ENCODE data around the gene CLSTN2. TPM values are rescaled to one million over a fixed set of nuclear protein-coding genes. Genes with fewer than 3 reads are reported as not detected.

The CLSTN2 gene
- total and polyA plus RNA-seq, 4 donors = 0.09 to 2.2 (median 0.55) TPM

- 76% methylated on average over 4 of the region's 4 CpGs for WGBS
- Histone ChIP-seq H3K36me3 (ENCODE audit: control insufficient read depth in 4 of 4, insufficient read depth in 3 of 4, low read depth in 1 of 4, low read length in 3 of 4) (no peaks in the 10 kb centered on the region), H3K9me3 (ENCODE audit: control insufficient read depth in 4 of 4, low read length in 3 of 4) (no peaks in the 10 kb centered on the region), H3K4me3 (ENCODE audit: low read depth in 1 of 3, low read length in 3 of 3) (no peak overlapping the region), H3K4me1 (ENCODE audit: control insufficient read depth in 4 of 4, insufficient read depth in 4 of 4, low read length in 3 of 4) (no peaks in the 10 kb centered on the region), H3K27me3 (ENCODE audit: control insufficient read depth in 4 of 4, insufficient read depth in 4 of 4, low read length in 3 of 4) (peaks cover 0 to 3% (median 1%) of the 10 kb centered on the region in 4 donors), H3K27ac (ENCODE audit: low read depth in 1 of 2, low read length in 2 of 2) (no peak overlapping the region), H3K9ac (ENCODE audit: low read depth in 1 of 2, low read length in 2 of 2) (no peak overlapping the region)
- DNase-seq (ENCODE audit: low spot score) = no peak
- TF ChIP-seq ATF3 (IDR thresholded peaks at IDR 0.05) (no peak), FOXA2 (IDR thresholded peaks at IDR 0.05) (no peak), FOXA1 (IDR thresholded peaks at IDR 0.05) (no peak), RXRA (IDR thresholded peaks at IDR 0.05) (no peak), GABPA (IDR thresholded peaks at IDR 0.05 in 1 of 2, conservative IDR thresholded peaks at IDR 0.05 in 1 of 2) (no peak), SP1 (IDR thresholded peaks at IDR 0.05) (no peak), MAX (IDR thresholded peaks at IDR 0.05) (no peak), EGR1 (IDR thresholded peaks at IDR 0.05; ENCODE audit: low read depth in 2 of 2) (no peak), TAF1 (conservative IDR thresholded peaks at IDR 0.05) (no peak), RAD21 (IDR thresholded peaks at IDR 0.05) (no peak), YY1 (IDR thresholded peaks at IDR 0.05) (no peak), NR2F2 (IDR thresholded peaks at IDR 0.05) (no peak), CTCF (IDR thresholded peaks at IDR 0.05; ENCODE audit: low read depth, low read length, missing input control) (no peak), HNF4G (IDR thresholded peaks at IDR 0.05) (no peak), JUND (IDR thresholded peaks at IDR 0.05) (no peak), REST (IDR thresholded peaks at IDR 0.05) (no peak), HNF4A (conservative IDR thresholded peaks at IDR 0.05) (no peak), ZBTB33 (IDR thresholded peaks at IDR 0.05) (no peak)
Observed at GRCh38 chr3:140078343-140078742, 143.4 kb downstream of the CLSTN2 start.
